D721Med (cell line): ENCODE results near the gene SLC25A45.

Experiments used
- DNase-seq: peaks from one replicate; pipeline ENCODE4 v3.0.0; 2011; ENCODE audit warnings: low spot score; ENCODE audit not compliant: insufficient read length
- FAIRE-seq: peaks from 2 replicates; lab custom pipeline; 2011; peaks lifted over from hg19 to GRCh38; lab: Jason Lieb, UNC
- TF ChIP-seq, protein P1 (sequence below): IDR thresholded peaks from 2 replicates; pipeline ENCODE4 v1.5.1; 2012; ENCODE audit warnings: mild to moderate bottlenecking, control low read depth; ENCODE audit not compliant: insufficient read depth; ENCODE audit errors: missing control alignments

The SLC25A45 gene

DNA sequence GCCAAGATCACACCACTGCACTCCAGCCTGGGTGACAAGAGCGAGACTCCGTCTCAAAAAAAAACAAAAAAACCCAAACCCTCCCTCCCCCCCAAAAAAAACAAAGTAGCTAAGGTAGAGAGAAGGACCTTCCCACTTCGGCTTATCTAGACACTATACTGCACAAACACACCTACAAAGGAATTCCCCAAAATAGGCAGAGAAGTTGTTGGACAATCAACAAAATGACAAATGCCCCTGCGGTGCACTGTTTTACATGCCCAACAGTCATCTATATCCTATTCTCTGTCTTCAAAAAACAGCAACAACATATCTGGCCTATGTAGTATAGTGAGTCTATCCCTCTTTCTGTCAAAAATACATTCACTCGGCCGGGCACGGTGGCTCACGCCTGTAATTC is 55.4 kb downstream of the SLC25A45 start:
- TF ChIP-seq, protein P1, sequence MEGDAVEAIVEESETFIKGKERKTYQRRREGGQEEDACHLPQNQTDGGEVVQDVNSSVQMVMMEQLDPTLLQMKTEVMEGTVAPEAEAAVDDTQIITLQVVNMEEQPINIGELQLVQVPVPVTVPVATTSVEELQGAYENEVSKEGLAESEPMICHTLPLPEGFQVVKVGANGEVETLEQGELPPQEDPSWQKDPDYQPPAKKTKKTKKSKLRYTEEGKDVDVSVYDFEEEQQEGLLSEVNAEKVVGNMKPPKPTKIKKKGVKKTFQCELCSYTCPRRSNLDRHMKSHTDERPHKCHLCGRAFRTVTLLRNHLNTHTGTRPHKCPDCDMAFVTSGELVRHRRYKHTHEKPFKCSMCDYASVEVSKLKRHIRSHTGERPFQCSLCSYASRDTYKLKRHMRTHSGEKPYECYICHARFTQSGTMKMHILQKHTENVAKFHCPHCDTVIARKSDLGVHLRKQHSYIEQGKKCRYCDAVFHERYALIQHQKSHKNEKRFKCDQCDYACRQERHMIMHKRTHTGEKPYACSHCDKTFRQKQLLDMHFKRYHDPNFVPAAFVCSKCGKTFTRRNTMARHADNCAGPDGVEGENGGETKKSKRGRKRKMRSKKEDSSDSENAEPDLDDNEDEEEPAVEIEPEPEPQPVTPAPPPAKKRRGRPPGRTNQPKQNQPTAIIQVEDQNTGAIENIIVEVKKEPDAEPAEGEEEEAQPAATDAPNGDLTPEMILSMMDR = no peak
- FAIRE-seq (no peak), DNase-seq (no peak)

GRCh38 chr11:65325435-65325834 is 57.0 kb downstream of the SLC25A45 start:
- no peak for DNase-seq
- TF ChIP-seq, protein P1 = no peak
- FAIRE-seq = no peak
